Activated CD4-positive, alpha-beta T cell treated with anti-CD3 and anti-CD28 coated beads, Interleukin-10, Interleukin-2, amounts not matched to agents 100 ng/mL and 50 ng/mL, durations not matched to agents 16 hours and 8 hours (primary cell): ENCODE results near the gene BTG2.

Source experiments
- DNase-seq: peaks from one replicate; pipeline ENCODE4 v3.0.0-alpha.2; 2020

The BTG2 gene

DNA sequence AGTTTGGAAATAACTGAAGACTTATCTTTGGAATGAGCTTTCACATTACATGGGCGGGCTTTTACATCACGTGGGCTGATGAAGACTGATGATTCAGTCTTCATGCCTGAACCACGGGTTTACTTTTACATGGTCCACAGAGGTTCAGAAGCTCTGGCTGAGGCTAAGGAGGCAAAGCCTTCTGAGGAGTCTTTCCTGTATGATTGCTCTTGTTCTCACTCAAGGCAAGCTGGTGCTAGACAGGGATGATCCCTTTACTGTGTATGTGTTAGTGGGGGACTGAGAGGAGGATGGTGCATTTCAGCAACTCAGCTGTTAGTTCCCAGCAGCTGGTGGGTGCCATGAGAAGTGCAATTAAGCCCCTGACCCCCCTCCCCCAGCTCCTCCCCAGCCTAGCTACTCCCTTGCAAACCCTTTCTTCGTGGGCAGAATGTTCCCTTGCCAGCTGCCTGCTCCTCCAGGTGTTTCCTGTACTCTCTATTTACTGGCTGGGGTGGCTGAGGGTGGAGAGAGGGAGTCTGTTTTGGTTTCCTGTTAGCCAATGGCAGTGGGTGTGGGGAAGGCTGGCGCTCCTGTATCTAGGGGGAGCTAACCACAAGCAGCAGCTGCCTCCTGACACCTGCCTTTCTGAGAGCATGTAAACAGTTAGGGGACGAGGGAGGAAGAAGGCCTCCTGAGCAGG, 15.4 kb downstream of the BTG2 start:
- DNase-seq: peak; percentile 75

DNA sequence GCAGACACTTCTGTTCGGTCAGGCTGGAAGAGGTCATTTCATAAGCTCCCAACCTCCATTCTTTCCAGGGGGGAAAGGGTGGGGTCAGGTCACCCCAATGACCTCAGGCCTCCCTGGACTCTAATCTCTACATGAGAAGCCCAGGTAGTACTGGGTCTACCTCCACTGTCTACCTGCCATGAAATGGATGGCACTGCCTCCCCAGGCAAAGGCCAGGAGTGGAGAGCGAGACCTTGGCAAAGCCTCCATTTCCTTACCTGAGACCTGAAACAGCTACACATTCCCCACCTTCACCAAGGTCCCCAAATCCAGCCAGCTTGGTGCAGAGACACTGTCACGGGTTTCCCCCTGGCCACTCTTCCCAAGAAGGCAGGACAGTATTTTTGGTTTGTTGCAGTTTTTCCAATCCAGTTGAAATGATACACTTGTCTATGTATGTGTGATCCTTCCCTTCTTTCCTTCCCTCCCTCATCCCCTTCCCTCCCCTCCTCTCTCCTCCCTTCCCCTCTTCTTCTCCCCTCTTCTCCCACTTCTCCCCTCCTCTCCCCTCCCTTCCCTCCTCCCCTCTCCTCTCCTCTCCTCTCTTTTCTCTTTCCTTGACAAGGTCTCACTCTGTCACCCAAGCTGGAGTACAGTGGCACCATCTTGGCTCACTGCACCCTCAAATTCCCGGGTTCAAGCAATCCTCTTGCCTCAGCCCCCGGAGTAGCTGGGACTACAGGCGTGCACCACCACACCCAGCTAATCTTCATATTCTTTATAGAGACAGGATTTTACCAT, 16.1 kb downstream of the BTG2 start:
- no peak for DNase-seq

DNA sequence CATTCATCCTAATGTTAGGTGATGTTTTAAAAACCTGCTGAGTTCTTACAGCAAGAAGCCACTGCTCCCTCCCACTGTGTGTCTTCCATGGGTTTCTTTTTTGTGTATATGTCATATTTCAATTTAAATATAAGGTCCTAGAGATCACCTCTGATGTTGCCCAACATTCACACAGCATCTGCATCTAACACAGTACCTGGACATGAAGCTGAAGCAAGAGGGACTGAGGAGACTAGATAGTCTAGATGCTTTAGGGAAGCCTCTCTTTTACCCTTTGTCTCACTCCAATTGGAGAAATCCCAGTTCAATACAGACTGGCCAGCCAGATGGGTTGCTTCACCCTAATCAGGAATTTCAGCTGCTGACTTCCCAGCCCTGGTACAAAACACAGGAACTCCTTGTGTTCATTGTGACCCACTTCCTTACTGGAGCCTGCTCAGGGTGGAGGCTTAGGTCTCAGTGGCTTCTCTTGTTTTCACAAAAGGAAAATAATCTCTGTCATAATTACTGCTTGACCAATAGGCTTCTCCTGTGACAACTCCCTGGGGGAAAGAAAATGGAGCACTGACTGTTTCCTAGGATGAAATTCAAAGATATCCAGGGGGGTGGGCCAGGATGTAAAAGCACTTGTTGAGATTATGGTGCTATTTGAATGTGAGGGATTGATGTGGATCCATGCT, 17.3 kb downstream of the BTG2 start:
- no peak for DNase-seq

DNA sequence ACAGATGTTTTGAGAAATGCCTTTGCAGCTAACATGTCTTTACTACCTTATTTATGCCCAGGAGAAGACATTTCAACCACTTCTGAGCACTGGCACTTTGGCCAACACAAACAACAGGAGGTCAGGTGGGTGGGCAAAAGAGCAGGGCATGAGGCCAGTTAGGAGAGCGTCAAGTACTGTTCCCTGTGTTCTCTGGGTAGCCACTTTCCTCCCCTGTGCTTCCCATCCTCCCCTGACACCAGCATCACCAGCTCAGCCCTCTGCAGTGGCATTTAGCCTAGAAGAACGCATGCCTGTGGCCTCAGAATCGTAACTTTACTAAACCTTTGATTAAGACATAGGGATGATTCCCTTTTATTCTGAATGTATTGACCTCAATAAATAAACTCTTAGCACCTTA, 18.3 kb downstream of the BTG2 start:
- DNase-seq: no peak

DNA sequence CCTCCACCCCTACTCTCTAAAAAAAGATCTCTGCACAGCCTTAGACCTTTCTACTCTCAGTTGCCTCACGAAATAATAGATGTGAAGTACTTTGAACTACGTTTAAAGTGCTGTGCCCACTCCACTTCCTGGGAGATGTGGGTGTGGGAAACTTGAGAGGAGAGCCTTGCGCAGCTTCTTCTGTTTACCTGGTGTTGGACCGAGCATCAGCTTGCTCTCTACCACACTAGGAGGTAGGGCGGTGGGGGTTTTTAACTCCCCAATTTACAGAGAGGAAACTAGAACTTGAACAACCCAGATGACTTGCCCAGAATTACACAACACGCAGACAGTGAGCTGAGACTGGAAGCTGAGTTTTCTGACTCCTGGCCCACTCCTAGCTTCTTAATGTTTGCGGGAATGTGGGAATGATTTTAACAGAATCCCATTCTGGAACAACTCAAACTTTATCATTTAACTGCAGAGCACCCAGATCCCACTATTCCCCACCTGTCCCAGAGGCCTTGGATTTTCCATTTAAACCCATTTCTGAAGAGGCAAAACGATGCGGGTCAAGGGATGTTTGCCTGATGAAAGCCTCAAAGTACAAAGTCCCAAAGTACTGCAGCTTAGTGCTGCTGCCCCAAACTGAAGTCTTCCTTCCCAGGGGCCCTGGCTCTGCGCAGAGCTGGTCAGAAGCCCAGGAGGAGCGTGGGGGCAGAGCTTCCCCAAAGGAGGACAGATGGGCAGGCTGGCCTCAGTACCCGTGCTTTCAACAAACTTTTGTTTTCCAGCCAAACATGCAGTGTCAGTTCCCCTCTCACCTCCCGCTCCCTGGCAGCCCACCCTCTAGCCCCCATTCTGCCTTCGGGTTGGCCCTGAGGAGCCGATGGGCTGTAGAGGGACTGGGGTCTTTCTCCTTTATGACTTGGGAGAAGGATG, 19.0 kb downstream of the BTG2 start:
- DNase-seq: peak; percentile 49

DNA sequence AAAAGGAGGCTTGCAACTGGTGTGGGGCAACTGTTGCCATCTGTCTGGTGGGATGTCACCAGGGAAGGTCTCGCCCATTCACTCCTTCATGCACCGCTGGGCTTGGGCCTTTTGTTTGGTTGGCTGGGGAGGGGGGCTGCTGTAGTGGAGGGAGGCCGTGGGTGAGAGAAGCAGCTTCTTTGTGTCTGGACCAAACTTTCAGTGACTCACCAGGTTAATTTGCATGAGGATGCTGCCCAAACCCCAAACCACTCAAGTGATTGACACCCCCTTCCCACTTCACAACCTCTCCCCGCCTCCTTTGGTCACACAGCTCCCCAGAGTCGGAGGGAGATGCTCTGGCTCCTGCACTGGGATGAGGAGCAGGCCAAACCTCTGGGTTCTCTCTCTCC, 19.7 kb downstream of the BTG2 start:
- DNase-seq: peak; percentile 78

DNA sequence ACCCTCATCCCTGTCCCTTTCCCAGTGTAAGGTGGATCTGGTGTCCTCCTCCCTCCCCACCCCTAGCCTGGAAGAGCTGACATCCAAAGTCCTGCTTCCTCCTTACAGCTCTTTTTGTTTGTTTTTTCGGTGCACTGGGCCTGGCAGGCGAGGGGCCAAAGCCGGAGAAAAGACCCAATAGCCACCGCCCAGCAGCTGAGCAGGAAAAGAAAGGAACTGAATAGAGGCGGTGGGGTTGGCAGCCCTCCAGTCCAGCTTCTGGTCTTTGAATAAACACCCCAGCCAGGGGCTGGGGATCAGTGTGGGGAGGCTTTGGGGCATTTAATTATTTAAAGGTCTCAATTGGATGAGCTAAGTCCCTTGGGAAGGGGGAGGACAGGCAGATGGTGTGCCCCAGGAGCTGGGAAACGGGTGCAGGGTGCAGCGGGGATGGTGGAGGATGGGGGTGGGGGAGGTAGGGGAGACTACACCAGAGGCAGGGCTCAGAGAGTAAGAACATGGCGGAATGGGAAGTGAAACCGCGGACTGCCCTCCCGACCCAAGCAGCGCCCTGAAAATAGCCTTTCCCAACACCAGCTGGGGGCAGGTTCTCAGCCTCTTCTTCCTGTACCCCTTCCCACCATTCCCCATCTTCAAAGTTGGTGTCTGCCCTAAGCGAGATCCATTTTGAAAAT, 20.2 kb downstream of the BTG2 start:
- DNase-seq: no peak

DNA sequence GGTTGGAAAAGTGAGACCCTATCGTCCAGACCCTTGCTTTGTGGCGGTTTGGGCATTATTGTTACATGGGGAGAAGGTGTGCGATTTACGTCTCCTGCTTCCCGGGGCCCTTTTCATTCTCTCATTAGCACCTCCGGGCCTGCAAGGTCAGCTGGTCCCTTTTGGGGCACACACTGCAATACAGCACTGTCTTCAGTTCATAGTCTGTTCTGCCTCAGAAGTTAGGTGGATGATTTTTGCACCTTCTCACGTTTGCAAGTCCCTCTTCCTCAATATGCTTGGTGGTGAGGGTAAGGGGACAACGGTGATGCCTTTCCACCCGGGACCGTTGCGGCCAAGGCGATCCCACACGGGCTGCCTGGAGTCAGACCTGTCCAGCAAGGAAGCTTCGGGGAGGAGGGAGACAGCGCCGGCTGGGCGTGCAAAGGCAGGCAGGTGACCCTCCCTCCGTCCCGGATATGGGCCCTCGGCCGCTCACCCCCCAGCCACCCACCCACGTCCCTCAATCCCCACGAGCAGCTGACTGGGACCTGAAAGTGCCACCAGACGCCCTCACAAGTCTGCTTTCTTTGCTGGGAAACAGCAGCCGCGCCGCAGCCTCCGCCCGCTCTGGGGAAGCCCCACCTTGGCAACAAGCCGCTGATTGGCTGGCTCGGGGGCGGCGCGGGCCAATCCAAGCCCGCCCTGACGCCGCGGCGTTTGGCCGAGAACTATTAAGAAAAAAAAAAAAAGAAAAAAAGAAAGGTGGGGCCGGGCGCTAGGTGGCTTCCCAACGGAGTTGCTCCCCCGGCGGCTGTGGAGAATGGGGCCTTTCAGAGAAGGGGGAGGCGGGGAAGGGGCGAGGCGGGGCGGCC, 21.7 kb downstream of the BTG2 start:
- DNase-seq: peak; percentile 97

DNA sequence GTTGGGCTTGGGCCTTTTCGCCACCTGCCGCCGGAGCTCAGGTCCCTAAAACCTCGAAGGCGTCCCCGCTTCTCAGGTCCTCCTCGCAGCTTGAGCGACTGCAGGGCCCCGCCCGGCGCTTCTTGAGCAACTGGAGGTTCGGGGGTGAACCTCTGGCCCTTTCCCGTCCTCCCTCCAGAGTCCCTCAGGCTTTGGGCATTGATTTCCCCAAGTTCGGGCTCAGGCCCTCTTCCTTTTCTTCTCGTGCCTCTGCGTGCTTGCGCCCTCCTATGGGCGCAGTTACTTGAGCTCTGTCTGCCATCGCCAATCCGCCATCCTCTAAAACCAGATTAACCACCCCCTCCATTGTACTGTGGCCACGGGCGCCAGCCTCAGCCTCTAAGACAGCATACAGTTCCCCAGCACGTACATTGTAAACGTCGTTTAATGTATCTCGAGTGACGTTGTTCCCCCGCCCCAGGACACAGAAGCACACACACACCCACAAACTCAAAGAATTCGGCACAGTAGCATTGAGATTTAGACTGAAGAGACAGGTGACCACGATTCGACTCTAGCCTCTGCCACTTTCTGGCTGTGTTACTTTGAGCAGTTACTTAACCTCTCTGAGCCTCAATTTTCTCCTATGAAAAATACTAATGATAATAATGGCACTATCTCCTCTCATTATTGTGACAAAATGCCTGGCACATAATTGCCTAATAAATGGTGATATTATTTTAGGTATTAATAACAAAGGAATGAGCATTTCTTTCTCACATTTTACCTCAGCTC, 22.6 kb downstream of the BTG2 start:
- peak; percentile 67 for DNase-seq

DNA sequence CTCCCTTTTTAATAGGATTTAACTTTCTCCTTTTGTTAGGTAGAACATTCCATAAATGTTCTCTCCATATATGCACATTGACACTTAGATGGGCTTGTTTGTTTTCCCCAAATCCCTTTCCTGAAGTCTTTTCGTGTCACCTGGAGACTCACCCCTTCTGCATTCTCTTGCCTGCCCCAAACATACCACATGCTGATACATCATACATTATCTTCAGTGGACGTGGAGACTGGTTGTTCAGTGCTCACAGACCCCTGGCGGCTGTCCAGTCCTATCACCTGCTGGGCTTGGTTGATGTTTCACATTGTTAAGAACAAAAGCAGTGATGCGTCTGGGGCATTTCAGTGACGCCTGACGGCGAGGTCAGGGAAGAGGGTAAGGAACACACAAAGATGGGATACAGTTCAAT, 23.4 kb downstream of the BTG2 start:
- no peak for DNase-seq

DNA sequence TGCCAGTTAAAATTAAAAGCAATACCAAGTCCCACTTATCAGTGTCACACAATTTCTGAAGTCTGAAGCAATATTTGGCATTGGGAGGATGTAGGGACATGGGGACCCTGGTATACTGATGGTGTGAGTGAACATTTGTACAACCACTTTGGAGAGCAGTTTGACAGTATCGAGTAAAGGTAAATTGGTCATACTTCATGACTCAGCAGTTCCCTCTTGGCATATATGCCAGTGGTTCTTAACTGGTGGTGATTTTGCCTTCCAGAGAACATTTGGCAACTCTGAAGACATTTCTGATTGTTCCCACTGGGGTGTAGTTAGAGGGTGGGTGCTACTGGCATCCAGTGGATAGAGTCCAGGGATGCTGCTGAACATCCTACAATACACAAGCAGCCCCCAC, 25.9 kb downstream of the BTG2 start:
- DNase-seq: no peak

DNA sequence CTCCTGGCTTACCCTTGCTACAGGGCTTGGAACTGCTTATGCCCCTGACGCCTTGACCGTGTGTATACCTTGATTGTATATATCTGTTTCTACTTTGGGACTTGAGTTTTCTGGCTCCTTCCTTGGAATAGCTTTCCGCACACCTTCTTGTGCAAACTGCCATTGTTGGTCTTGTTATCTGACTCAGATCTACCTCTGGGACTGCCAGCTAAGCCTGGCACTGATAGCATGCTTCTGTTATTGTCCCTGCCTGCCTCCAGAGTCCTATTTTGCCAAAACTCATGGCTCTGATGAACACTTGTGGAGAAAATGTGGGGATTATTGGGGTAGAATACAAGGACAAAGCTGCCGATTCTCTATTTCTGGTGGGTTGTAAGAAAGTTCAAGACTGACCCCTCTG, 30.2 kb downstream of the BTG2 start:
- no peak for DNase-seq

DNA sequence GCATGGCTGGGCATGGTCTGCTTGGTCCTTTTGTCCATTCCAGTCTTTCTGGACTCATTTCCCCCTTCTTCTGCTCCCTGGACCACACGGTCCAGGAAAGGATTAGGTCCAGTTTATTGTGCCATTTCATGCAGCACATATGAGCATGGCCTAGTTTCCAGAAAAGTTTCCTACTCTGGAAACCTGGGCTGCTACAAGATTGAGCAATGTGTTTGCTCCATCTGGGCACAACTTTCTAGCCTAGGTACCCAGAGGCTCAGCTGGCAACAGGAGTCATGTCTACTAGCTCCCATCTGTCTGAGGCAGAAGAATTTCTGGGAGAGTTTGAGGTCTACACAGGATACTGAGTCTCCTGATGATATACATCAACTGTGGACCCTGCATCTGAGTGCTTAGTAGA, 30.8 kb downstream of the BTG2 start:
- no peak for DNase-seq

DNA sequence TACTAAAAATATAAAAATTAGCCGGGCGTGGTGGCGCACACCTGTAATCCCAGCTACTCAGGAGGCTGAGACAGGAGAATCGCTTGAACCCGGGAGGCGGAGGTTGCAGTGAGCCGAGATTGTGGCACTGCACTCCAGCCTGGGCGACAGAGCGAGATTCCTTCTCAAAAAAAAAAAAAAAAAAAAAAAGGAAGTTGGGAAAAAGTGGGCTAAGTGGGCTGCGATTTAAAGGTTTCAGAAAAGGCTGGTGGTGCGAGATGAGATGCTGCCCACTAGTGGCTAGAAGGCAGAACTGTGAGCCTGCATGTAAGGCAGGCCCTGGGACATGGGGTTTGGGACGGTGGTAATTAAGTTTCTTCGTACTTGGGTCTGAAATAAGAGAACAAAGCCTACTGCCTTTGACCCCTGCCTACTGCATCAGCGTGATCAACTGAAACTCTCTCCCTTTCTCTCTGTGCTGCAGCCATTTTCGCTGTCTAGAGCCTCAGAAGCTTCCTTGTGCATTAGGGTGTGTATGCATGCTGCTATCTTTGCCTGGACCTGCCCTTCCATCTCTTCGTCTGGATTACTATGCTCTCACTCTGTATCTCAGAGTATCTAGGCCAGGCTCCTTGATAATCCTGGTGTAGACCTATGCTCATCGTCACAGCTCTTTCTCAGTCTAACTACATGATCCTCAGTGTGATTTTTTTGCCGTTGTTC, 33.2 kb downstream of the BTG2 start:
- peak; percentile 60 for DNase-seq

DNA sequence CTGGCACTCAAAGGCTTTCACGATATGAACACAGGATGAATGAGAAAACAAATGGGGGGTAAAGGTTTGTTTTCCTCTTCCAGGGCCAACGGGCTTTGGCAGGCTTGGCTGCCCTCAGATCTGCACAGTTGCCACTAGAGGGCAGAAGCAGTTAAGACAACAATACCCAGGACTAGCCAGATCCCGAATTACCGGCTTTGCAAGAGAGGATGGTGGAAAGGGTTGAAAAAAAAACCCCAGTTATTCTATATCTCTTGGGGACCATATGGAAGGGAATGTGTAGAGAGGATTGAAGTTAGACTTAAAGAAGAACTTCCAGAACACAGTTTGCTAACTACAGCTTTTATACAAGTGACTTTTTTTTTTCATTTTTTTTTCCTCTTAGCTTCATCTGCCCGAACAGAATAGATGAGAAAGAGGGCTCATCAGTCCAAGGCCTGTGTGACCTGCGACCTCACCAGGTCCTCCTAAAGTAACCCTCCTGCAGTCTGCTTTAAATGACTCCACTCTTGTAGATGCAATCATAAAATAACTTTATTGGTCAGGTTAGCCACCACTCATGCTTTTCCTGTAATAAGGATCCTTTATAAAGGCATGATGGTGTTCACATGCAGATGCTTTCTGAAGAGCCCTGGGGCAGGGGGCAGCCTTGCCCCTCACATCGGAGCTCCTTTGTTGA, 34.9 kb downstream of the BTG2 start:
- peak; percentile 79 for DNase-seq

DNA sequence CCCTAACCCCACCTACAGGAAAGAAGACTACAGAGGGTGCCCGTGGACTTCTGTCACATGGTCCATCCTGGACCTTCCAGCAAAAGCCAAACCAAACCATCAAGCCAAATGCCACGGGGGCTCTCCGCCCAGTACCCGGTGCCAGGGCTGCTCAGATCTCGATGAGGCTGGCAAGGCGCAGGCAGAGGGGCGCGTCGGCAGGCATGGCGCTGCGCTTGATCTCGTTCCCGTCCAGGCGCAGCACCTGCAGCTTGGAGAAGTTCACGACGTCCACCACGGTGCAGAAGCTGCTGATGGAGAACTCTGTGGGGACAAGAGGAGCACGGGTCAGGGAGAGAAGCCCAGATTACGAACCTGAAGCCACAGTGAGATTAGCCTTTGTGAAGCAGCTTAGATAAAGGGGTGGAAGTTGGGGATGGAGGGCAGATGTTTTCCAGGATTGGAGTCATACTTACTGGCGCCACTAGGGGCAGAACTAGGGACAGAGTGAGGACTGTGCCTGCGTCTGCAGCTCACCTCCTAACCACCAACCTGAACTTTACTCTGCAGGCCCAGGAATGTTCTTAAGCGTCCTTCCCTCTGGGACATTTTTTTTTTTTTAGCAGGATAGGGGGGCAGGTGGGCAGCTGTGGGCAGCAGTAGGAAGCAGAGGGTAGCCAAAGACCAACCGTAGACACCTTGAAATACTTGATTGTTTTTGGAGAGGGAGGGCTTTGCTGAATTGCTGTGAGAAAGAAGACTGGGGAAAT, 37.0 kb downstream of the BTG2 start:
- peak; percentile 47 for DNase-seq

DNA sequence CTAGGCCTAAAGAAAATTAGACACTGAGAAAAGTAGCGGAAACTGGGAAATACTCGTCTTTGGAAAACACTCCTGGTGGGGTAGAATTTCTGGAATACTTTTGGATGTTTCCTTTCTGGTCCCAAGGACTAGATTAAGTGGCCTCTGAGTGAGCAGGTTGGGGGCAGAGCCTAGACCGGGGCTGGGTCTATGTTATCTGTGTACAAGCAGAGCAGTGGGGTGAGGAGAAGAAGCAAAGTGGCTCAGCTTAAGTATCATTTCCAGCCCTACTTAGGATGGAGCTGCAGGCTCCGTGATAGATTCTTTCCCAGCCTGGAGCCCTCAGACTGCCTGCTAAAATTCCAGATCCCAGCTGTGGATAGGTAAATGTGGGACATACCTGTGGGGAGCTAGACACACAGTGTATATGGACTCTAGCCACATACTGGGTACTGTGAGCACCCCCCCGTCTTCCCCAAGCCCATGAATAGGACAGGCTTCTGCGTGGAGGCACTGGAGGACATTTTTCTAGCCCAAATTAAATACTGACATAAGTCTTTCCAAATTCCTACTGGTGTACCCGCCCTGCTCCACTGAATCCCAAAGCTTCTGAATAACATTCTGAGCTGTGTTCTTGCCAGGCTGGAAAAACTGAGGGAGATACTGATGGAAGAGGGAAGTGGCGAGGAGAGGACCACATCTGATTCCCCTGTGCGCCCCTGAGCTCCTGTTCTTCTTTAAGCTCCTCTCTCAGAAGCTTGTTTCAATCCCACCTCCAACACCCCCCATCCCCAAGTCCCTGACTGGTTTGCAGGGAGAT, 38.8 kb downstream of the BTG2 start:
- DNase-seq: no peak
